ENCODE data around the gene POMT2.
"Not testable (repeated sequence)": the region's sequence is repeated elsewhere in the genome, so short reads cannot be mapped to it uniquely, and the experiment has no call there.

POMT2 gene

DNA sequence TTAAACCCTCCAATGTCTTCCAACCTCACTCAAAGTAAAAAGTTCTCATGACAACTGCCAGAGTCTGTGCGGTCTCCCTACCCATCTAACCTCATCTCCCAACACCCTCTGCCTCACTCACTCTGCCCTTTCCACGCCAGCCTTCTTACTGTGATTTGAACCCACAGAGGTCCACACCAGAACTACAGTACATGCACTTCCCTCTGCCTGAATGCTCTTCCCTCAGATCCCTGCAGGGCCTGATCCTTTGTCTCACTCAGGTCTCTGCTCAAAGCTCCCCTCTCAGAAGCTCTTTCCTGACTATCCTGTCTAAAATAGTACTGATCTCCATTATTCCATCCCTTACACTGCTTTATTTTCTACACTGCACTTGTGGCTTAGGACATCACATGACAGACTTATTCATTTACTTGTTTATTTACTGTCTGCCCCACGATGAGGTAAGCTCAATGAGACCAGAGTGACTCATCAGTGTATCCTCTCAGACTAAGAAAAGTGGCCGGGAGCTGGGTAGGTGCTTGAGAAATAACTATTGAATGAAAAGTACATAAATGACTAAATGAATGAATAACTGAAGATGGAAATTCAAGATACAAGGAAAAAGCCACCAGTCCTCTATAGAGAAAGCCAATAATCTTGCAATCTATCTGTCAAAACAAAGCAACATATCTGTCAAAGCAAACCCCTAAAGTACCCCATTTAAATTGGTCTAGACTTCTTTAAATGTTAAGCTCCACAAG is 17.1 kb downstream of the POMT2 start:
- H3K27ac ChIP-seq, result peak overlapping the region in 13 of 21 experiments; percentile 25 to 80 (median 56)

DNA sequence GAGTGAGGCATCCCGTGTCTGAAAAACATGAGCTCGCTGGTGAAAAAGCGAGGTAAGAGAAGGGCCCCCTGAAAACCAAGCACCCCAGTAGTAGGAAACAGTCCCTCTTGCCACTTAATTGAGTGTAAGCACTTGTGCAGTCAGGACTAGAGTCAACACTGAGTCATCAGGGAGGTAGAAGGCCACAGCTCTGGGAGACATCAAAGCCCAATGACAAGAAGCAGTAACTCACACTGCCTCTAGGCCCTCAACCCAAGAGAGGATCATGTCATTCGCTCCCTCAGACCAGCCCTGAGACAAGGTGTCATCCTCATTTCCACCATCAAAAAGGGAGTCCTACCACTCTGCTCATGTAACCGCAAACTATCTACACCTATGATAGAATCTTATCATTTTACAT is 17.8 kb downstream of the POMT2 start:
- H3K27ac ChIP-seq, result peak overlapping the region in 12 of 21 experiments; percentile 25 to 80 (median 53)
- H3K4me3 ChIP-seq, result no peak overlapping the region

More for the DNA sequence above, 17.1 kb downstream of the POMT2 start:
- H3K4me3 ChIP-seq, result no peak overlapping the region

GRCh38 chr14:77301103-77301502 is 19.6 kb downstream of the POMT2 start:
- H3K27ac ChIP-seq, result no peak overlapping the region
- H3K4me3 ChIP-seq, result no peak overlapping the region

DNA sequence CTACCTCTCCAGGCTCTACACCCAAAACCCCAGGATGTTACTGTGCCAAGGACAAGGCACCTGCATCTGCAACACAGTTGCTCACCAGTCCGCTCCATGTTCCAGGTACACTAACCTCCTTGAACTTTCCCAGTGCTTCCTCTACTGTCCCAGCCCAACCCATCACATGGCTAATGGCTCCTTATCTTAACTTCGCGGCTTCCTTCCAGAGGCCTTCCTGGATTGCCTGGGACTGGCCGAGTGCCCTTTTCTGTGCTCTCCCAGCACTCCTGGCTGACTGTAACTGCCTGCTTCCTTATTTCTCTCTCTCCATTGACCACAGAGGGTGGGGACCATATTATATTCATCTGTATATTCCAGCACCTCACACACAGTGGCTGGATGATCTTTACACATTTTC is 20.9 kb downstream of the POMT2 start:
- Histone ChIP-seq H3K27ac (no peak overlapping the region), H3K4me3 (no peak overlapping the region)

DNA sequence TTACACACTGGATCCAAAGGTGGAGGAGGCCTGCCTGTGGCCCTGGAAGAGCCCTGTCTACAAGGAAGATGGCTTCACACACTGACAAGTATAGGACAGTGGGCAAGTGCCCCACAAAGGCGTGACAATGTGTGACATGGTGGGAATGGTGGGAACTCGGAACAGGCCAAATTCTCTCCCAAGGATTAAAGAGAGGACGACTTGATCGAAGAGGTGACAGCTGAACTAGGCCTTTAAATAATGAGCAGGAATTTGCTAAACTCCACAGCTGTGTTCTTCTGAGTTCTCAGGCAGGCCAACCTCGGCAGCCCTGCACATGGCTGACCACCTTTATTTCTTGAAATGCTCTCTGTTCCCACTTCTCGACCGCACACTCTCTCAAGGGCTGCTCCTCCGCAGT is 23.8 kb downstream of the POMT2 start:
- H3K27ac ChIP-seq, result no peak overlapping the region
- H3K4me3 ChIP-seq, result no peak overlapping the region

- Histone ChIP-seq H3K4me3 (no peak overlapping the region), H3K27ac (no peak overlapping the region)
These were observed 24.5 kb downstream of the POMT2 start for GRCh38 chr14:77296155-77296554.

GRCh38 chr14:77290705-77291104 is 30.0 kb downstream of the POMT2 start:
- Histone ChIP-seq H3K4me3 (no peak overlapping the region), H3K27ac (no peak overlapping the region)

GRCh38 chr14:77286576-77286975 is 34.1 kb downstream of the POMT2 start:
- no peak overlapping the region for H3K27ac ChIP-seq
- no peak overlapping the region for H3K4me3 ChIP-seq

GRCh38 chr14:77284466-77284865 is 36.2 kb downstream of the POMT2 start:
- Histone ChIP-seq H3K27ac (no peak overlapping the region), H3K4me3 (no peak overlapping the region)

- Histone ChIP-seq H3K4me3 (no peak overlapping the region), H3K27ac (no peak overlapping the region)
These were observed 36.6 kb downstream of the POMT2 start for GRCh38 chr14:77284066-77284465.

- H3K4me3 ChIP-seq, result no peak overlapping the region
- no peak overlapping the region for H3K27ac ChIP-seq
These were observed 38.8 kb downstream of the POMT2 start for GRCh38 chr14:77281852-77282410.

- not testable (repeated sequence) for H3K4me3 ChIP-seq, H3K27ac ChIP-seq
These were observed 39.8 kb downstream of the POMT2 start for GRCh38 chr14:77280921-77281320.

- Histone ChIP-seq H3K4me3 (no peak overlapping the region), H3K27ac (no peak overlapping the region)
These were observed 41.0 kb downstream of the POMT2 start for GRCh38 chr14:77279719-77280118.

DNA sequence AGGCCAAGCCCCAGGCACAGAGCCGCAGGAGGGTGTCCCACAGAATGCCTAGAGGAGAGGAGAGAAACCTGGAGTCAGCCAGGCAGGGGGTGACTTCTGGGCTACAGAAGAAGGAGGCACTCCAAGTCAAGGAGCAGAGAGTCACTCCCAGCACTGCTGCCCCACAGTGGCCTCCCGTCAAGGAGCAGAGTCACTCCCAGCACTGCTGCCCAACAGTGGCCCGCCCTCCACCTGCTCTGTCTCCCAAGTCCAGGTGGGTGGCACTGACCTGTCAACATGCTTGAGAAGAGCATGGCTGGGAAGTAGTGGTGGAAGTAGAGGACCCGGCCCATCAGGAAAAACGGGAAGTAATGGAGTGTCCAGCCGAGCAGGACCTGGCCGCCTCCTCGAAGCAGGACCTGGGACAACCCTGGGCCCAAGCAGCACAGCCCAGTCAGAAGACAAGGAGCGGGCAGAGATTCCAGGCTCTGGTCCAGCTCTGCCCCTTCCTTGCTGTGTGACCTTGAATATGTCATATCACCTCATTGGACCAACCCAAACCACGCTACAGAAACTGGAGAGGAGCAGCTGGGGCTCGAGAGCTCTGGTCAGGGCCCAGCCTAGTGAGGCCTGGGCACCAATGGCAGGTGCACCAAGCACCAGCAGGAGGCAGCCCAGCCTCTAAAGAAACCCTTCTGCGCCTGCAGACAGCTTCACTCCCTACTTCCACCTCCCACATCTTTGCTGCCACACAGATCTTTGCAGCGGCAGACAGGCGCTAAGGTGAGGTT is 42.0 kb downstream of the POMT2 start:
- H3K4me3 ChIP-seq, result no peak overlapping the region

GRCh38 chr14:77276959-77277358 is 43.7 kb downstream of the POMT2 start:
- no peak overlapping the region for H3K4me3 ChIP-seq
- H3K27ac ChIP-seq, result no peak overlapping the region

More for the DNA sequence above, 42.0 kb downstream of the POMT2 start:
- no peak overlapping the region for H3K27ac ChIP-seq

- H3K4me3 ChIP-seq, result no peak overlapping the region
- H3K27ac ChIP-seq, result no peak overlapping the region
These were observed 44.3 kb downstream of the POMT2 start for GRCh38 chr14:77276295-77276935.

DNA sequence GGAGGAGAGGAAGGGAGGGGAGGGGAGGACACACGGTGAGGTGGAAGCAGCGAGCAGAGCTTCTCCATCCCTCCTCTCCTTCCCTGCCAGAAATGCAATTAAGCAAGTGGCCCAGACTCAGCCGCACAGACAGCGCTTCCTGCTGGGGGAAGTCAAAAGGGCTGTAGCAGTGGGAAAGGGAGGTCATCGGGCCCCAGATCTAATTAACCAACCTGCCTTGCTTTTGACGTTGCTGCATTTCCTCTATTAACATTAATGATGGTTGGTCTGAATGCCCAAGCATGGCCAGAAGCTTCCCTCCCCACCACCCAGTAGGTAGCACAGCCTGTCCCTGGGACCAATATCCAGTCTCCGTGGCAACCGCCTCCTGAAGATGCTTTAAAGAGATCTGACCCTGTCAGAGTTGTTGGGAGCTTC is 45.1 kb downstream of the POMT2 start:
- no peak overlapping the region for H3K27ac ChIP-seq

GRCh38 chr14:77275041-77275580 is 45.6 kb downstream of the POMT2 start:
- H3K27ac ChIP-seq, result no peak overlapping the region
- no peak overlapping the region for H3K4me3 ChIP-seq

More for the DNA sequence above, 45.1 kb downstream of the POMT2 start:
- no peak overlapping the region for H3K4me3 ChIP-seq

- Histone ChIP-seq H3K27ac (no peak overlapping the region), H3K4me3 (no peak overlapping the region)
These were observed 46.9 kb downstream of the POMT2 start for GRCh38 chr14:77273796-77274195.

GRCh38 chr14:77272261-77272660 is 48.4 kb downstream of the POMT2 start:
- Histone ChIP-seq H3K4me3 (no peak overlapping the region), H3K27ac (no peak overlapping the region)
